ENCODE results near the gene ENTPD8. TPM values are rescaled to one million over a fixed set of nuclear protein-coding genes. Genes with fewer than 3 reads are reported as not detected.
"Not testable (repeated sequence)": the region's sequence is repeated elsewhere in the genome, so short reads cannot be mapped to it uniquely, and the experiment has no call there.

The ENTPD8 gene
- total RNA-seq, 1 experiment from 2014 or later = not detected

GRCh38 chr9:137458194-137459151 lies 17.3 kb upstream of the ENTPD8 start:
- DNase-seq (ENCODE audit: low read depth) = no peak

- no peak for DNase-seq (ENCODE audit: low read depth)
These were observed 16.4 kb upstream of the ENTPD8 start for GRCh38 chr9:137457406-137458193.

- no peak for DNase-seq (ENCODE audit: low read depth)
These were observed 15.8 kb upstream of the ENTPD8 start for GRCh38 chr9:137456864-137457405.

- no peak for DNase-seq (ENCODE audit: low read depth)
These were observed 15.1 kb upstream of the ENTPD8 start for GRCh38 chr9:137456061-137456863.

- DNase-seq (ENCODE audit: low read depth) = no peak
These were observed 14.3 kb upstream of the ENTPD8 start for GRCh38 chr9:137455359-137455991.

- DNase-seq (ENCODE audit: low read depth) = no peak
These were observed 13.6 kb upstream of the ENTPD8 start for GRCh38 chr9:137454597-137455358.

GRCh38 chr9:137454145-137454596 lies 13.0 kb upstream of the ENTPD8 start:
- no peak for DNase-seq (ENCODE audit: low read depth)

GRCh38 chr9:137453643-137454081 lies 12.5 kb upstream of the ENTPD8 start:
- DNase-seq (ENCODE audit: low read depth) = no peak

- DNase-seq (ENCODE audit: low read depth) = no peak
These were observed 11.8 kb upstream of the ENTPD8 start for GRCh38 chr9:137452761-137453642.

- no peak for DNase-seq (ENCODE audit: low read depth)
These were observed 11.0 kb upstream of the ENTPD8 start for GRCh38 chr9:137452006-137452760.

GRCh38 chr9:137451264-137452005 lies 10.3 kb upstream of the ENTPD8 start:
- not testable (repeated sequence) for DNase-seq (ENCODE audit: low read depth)

GRCh38 chr9:137450539-137451222 lies 9.5 kb upstream of the ENTPD8 start:
- DNase-seq (ENCODE audit: low read depth) = not testable (repeated sequence)

- no peak for DNase-seq (ENCODE audit: low read depth)
These were observed 8.9 kb upstream of the ENTPD8 start for GRCh38 chr9:137449931-137450538.

GRCh38 chr9:137449081-137449844 lies 8.1 kb upstream of the ENTPD8 start:
- no peak for DNase-seq (ENCODE audit: low read depth)

GRCh38 chr9:137448602-137448962 lies 7.4 kb upstream of the ENTPD8 start:
- DNase-seq (ENCODE audit: low read depth) = no peak
